NCI-H1436 (cell line): Measurements from ENCODE around the gene UBAC1.

Experiments used
- DNase-seq: peaks from one replicate; lab custom pipeline; 2025; lab: John Stamatoyannopoulos, UW

The UBAC1 gene

GRCh38 chr9:135939351-135940265 is 21.6 kb downstream of the UBAC1 start:
- no peak for DNase-seq

DNA sequence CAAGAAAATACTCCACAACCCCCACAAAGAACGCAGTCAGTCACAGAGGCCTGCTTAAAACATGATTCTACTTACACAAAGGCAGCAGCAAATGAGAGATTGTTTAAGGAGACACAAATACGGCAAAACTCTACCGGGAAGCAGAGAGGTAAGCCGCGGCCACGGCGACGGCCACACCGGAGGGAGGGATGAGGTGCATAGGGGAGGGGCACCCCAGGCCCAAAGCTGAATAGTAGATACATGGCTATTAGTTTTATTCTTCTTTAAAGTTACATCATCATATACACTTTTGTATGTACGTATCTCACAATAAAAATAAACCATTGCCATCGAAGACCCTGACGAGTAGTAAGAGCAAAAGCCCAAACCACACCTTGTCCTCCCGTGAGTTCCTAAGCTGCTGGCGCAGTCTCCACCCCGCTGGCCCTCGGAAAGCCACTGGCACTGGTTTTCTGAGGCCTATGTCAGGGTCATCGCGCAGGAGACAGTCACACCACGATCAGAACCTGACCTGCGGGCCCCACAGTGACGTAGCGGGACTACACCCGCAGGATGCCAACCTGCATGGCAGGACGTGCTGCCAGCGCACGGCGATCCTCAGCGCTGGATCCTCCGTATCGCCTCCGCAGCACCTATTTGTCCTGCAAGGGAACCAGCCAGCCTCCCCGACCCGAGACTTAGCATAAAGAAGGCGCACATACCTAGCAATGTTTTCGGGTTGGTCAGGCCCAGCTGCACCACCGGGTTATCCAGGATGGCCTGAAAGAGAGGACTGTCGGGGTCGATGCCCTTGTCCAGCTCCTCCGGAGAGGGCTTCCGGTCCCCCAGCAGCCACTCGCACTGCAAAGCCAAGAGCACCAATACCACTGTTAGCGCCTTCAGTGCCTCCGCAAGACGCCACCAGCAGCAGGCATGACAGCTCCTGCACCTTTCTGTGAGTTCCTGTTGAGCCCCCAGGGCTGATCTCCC is 23.4 kb downstream of the UBAC1 start:
- DNase-seq = no peak

DNA sequence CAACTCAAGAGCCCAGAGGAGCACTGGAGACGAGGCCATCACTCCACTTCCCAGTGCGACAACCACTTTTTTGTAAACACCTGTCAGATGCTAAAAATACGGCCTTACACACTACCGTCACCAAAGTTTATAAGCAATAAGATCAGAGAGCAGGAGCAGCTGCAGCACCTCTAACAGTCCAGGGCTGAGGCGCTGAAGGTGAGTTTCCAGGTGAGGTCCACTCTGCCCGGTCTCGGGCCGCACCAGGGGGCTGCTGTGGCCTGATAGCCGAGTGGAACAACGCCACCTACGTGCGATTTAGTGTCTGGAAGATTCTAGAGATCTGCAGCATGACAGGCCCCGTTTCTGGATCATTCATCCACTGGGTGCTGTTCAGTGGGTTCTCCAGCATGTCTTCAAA is 28.1 kb downstream of the UBAC1 start:
- no peak for DNase-seq

DNA sequence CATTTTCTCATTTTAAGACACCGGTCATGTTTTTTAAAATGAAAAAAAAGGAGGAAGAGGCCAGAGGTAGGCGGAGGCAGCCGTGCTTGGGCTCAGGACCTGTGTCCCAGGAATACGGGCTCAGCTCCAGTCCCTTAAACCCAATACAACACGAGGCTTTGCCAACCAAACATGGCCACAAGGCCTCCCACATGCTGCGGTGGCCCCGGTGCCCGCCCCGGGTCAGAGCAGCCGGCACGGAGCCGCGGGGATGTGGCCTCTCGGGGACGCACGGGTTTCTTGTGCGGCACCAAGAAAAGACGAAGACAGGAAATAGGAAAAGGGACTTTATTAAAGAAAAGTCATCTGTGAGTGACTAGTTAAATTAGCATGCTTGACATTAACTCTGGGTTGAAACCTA is 28.5 kb downstream of the UBAC1 start:
- no peak for DNase-seq

DNA sequence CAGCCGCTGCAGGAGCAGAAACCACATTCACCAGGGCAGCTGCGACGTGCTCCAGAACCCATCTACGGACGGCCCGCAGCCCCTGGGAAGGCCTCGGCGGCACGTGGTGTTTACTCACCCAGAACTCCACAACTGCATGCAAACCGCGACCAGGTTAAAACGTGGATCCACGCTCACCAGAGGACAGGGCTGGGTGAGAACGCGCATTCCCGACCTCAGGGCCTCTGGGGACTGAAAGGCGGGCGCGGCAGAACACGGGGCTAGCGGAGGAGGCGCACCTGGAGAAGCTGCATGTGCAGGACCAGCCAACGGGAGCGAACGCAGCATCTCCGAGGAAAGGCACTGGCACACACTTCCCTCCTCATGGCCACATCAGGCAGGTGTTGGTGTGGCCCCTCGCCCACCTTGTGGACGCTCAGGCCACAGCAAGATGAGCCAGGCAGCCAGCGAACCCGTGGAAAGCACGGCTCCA is 29.8 kb downstream of the UBAC1 start:
- DNase-seq = no peak

DNA sequence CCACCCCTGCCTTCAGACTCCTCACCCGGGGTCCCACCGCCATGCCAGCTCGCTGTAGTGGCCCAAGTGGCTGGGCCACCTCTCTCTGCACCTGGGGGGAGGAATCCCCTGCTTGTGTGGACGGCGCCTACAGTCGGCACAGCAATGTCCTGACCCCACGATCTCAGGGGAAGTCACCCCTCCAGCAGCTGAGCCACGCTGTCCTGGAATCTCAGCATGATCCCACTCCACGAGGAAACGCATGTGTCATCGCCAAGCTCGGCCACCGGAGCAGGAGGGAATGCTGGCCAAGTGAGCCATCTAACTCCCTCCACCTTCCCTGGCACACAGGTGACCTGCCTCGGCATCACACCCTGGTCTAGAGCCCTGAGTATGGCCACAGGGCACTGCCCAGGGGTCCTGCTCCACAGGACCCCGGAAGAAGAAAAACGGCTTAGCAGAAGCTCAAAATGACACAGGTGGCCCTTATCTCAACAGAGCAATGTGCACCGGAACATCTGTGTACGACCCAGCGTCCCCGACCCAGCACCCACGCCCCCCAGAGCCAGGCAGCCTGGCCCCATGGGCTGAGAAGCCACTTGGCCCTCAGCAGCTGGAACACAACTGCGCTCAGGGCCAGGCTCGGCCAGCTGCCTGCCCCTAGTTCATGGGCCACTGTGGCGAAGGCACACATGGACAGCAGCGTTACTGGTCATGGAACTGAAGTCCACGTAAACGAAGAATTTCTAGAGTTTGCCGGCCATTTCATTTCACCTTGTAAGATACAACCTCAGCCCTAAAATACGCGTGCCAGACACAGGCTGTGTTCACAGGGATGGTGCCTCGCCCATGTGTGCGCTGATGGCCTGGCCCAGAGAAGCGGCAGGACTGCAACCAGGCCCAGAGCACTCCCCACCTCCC is 30.5 kb downstream of the UBAC1 start:
- DNase-seq = no peak

GRCh38 chr9:135929656-135930445 is 31.3 kb downstream of the UBAC1 start:
- no peak for DNase-seq

DNA sequence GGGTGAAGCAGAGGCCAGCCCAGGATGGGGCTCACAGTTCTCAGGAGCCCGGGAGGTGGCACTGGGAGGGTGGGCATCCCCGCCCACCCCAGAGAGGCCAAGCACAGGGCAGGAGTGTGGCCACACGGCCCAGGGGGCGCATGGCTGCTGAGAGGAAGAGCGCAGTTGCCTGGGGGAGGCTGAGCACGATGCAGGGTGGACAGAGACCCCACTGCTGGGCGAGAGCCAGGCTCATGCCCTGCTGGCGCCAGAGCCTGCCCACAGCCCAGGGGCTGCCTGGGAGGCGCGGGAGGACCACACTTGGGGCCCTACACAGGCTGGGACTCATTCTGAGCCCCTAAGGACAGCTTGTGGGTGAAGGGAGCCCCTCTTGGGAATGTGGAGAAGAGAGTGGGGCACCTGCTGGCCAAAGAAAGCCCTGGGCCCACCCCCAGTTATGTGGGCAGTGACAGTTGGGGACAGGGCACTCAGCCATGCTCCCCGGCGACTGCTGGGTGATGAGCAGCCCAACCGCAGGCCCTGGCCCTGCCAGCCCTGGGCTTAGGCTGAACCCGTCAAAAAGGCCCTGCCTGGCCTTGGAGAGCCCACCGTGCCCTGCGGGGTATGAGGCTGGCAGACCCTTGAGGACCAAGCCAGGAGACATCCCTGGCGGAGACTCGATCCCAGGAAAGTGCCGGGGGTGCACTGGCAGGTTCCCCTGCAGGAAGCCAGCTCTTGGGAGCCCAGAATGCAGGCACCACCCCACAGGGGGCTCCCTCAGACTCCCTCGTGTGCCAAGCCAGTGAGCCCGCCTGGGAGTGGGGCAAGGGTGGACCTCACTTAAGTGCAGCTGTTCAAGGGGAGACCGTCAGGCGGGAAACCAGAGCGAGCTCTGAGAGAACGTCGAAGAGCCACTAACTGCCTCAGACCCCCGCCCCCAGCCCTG is 32.2 kb downstream of the UBAC1 start:
- no peak for DNase-seq

- DNase-seq = no peak
These were observed 33.0 kb downstream of the UBAC1 start for GRCh38 chr9:135928074-135928730.

DNA sequence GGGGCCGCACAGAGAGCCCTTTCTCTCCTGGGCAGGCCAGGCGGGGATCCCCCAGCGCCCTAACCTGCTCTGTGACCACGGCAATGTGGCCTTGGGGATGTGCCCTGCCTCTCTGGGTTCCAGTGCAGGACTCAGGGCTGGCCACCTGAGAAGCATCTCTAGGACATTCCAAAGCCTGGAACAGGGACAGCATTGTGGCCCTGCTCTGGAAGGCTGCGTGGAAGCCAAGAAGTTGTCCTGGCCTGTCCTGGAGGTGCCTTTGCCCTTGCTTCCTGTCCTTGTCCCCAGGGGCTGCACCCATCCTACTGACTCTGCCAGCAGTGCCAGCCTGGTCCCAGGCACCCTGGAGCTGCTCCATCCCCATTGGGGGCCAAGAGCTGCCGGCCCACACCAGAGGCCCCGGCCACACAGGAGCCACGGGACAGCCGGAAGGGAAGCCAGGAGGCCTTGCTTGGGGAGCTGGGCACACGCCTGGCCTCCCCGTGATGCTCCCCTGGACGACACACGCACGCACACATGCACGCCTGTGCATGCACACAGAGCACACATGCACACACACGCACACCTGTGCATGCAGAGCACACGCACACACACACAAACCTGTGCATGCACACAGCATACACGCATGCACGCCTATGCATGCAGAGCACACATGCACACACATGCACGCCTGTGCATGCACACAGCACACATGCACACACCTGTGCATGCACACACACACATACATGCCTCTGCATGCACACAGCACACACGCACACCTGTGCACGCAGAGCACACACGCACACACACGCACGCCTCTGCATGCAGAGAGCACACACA is 33.8 kb downstream of the UBAC1 start:
- no peak for DNase-seq

DNA sequence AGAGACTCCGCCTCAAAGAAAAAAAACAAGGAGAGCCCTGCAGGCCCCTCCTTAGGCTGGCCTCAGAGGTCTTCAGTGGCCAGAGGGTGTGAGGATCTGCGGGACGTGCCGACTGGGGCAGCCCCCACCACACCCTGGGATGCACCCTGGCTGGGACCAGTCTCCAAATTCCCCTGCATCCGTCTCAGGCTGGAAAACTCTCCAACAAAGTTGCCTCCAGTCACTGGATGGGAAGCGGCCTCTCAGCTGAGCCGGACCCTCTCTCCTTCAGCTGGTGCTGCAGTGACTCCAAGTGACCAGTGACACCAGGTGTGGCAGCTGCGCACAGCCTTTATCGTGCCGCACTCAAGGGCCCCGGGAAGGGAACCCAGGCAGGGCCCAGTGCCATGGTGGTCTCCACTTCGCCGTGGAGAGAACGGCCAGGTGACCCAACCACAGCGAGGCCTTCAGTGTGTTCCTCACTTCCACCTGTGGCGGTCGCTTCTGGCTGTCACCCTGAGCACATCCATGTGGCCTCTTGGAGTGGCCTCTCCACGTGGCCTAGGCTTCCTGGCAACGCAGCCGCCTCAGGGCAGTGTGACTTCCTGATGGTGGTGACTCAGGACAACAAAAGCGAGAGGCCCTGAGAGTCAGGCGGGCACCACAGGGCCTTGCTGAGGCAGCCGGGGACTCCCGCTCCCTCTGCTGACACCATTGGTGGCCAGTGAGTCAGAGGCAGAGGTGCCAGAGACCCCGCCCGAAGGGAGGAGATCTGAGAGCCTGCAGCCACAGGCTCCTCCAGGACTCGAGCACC is 34.6 kb downstream of the UBAC1 start:
- DNase-seq = no peak

DNA sequence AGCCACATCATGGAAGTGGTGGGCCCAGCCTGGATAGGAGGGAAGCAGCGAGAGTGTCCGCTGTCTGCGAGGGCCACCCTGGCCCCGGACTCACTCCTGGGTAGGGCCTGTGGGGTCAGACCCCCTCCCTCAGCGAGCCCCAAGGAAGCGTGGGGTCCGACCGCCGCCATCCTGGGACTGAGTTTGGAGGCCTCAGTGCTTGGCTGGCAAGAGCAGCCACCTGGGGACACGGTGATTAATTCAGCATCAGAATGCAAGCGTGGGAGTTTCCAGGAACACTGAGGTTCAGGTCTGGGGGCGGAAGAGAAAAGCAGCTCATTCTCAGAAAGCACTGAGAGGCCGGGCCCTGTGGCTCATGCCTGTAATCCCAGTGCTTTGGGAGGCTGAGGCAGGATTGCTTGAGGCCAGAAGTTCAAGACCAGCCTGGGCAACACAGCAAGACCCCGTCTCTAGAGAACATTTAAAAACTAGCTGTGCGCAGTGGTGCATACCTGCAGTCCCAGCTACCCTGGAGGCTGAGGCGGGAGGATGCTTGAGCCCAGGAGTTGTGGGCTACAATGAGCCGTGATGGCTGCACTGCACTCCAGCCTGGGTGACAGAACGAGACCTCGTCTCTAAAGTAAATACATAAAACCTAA is 35.6 kb downstream of the UBAC1 start:
- no peak for DNase-seq

GRCh38 chr9:135924628-135925338 is 36.4 kb downstream of the UBAC1 start:
- no peak for DNase-seq

DNA sequence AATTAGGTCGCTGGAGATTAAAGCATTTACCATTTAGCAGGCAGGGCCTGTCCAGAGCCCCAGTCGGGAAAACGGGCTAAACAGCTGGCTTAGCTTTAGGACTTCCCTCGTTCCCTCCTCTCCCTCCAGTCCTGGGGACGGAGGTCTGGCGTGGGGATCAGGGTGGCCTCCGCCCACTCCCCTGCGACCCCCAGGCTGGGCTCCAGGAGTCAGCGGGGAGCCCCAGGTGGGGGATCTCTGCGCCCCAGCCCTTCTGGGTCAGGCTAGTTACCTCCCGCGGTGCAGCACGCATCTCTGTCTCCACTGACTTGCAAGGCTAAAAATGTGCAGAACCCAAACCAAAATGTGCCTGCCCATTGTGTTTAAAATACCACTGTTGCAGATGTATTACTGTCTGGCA is 37.7 kb downstream of the UBAC1 start:
- no peak for DNase-seq

GRCh38 chr9:135921749-135922310 is 39.3 kb downstream of the UBAC1 start:
- no peak for DNase-seq
